COR-L47 (cell line): ENCODE results near the gene SLC6A8.

Experiments used
- DNase-seq: peaks from one replicate; lab custom pipeline; 2025; lab: John Stamatoyannopoulos, UW

Gene SLC6A8

GRCh38 chrX:153687121-153688039 is at the start of gene SLC6A8:
TSS of gene SLC6A8 (plus strand) at chrX:153687926. CDS start at chrX:153688575, 649 bp downstream.
- peak; percentile 44 for DNase-seq

GRCh38 chrX:153638041-153638371 is 49.7 kb upstream of the SLC6A8 start:
- DNase-seq, result no peak

- DNase-seq, result no peak
Measured at GRCh38 chrX:153638436-153639176, 49.1 kb upstream of the SLC6A8 start.

GRCh38 chrX:153639177-153640044 is 48.3 kb upstream of the SLC6A8 start:
- DNase-seq, result no peak

- DNase-seq, result no peak
Measured at GRCh38 chrX:153640045-153640686, 47.6 kb upstream of the SLC6A8 start.

GRCh38 chrX:153640736-153641575 is 46.8 kb upstream of the SLC6A8 start:
- no peak for DNase-seq

- no peak for DNase-seq
Measured at GRCh38 chrX:153641627-153642026, 46.1 kb upstream of the SLC6A8 start.

- no peak for DNase-seq
Measured at GRCh38 chrX:153642051-153642654, 45.6 kb upstream of the SLC6A8 start.

GRCh38 chrX:153642655-153643430 is 44.9 kb upstream of the SLC6A8 start:
- no peak for DNase-seq

- no peak for DNase-seq
Measured at GRCh38 chrX:153643431-153644351, 44.0 kb upstream of the SLC6A8 start.

GRCh38 chrX:153644356-153645125 is 43.2 kb upstream of the SLC6A8 start:
- DNase-seq, result no peak

- DNase-seq, result no peak
Measured at GRCh38 chrX:153645151-153645550, 42.6 kb upstream of the SLC6A8 start.

- no peak for DNase-seq
Measured at GRCh38 chrX:153645921-153646488, 41.7 kb upstream of the SLC6A8 start.

GRCh38 chrX:153646620-153647373 is 40.9 kb upstream of the SLC6A8 start, which contains the start of gene DUSP9:
TSS of gene DUSP9 (plus strand) at chrX:153647203. CDS start at chrX:153647954, 751 bp downstream.
- DNase-seq, result no peak

- DNase-seq, result no peak
Measured at GRCh38 chrX:153647461-153648357, 40.0 kb upstream of the SLC6A8 start.
